ENCODE measurements around the gene GPLD1.
"Not testable (repeated sequence)": the region's sequence is repeated elsewhere in the genome, so short reads cannot be mapped to it uniquely, and the experiment has no call there.

GRCh38 chr6:24511976-24512375 is 22.6 kb upstream of the GPLD1 start:
- TF ChIP-seq ZFX (CRISPR knock-in tag; IDR thresholded peaks at IDR 0.05); ZNF175 (CRISPR knock-in tag; IDR thresholded peaks at IDR 0.05; ENCODE audit: low read depth): not testable (repeated sequence)
